GM23338 (cell line): ENCODE measurements around the gene PTPRR. TPM values are rescaled to one million over a fixed set of nuclear protein-coding genes. Genes with fewer than 3 reads are reported as not detected.

ENCODE experiments used
- ATAC-seq: fragments of 200-7000 bp; cut with Tn5 transposase; 3 replicates; pipeline ENCODE4 v1.9.1; 2020
- DNase-seq: peaks from one replicate; pipeline ENCODE4 v3.0.0-alpha.2; 2015; ENCODE audit warnings: low spot score
- H2AFZ ChIP-seq: fragments of 200-600 bp; sonication (generic); 2 replicates; pipeline ENCODE4 v1.8.0; 2016; ENCODE audit warnings: antibody characterized with exemption, mild to moderate bottlenecking, moderate library complexity
- H3F3A ChIP-seq: fragments of 200-600 bp; sonication (generic); replicated peaks from 2 replicates; pipeline ENCODE4 v1.8.0; 2017; ENCODE audit warnings: antibody characterized with exemption, mixed run types, low read depth
- H3K27ac ChIP-seq: fragments of 200-600 bp; sonication (generic); 2 replicates; pipeline ENCODE4 v1.6.1; 2016; ENCODE audit warnings: low read depth
- H3K27me3 ChIP-seq: fragments of 200-600 bp; sonication (generic); 2 replicates; pipeline ENCODE4 v1.8.0; 2016; ENCODE audit warnings: mild to moderate bottlenecking, mixed run types, moderate library complexity; ENCODE audit not compliant: insufficient read depth
- H3K36me3 ChIP-seq: fragments of 200-600 bp; sonication (generic); 2 replicates; pipeline ENCODE4 v1.8.0; 2016; ENCODE audit warnings: mild to moderate bottlenecking; ENCODE audit not compliant: insufficient read depth
- H3K4me1 ChIP-seq: fragments of 200-600 bp; sonication (generic); 2 replicates; pipeline ENCODE4 v1.8.0; 2016; ENCODE audit warnings: mild to moderate bottlenecking, moderate library complexity; ENCODE audit not compliant: insufficient read depth
- H3K4me2 ChIP-seq: fragments of 200-600 bp; sonication (generic); 2 replicates; pipeline ENCODE4 v1.7.1; 2017; ENCODE audit warnings: mixed run types
- H3K4me3 ChIP-seq: fragments of 200-600 bp; sonication (generic); 2 replicates; pipeline ENCODE4 v1.6.1; 2016; ENCODE audit warnings: mixed run types
- H3K79me2 ChIP-seq: fragments of 200-600 bp; sonication (generic); replicated peaks from 2 replicates; pipeline ENCODE4 v1.8.0; 2017; ENCODE audit warnings: mild to moderate bottlenecking; ENCODE audit not compliant: insufficient read depth
- H3K9me2 ChIP-seq: fragments of 200-600 bp; sonication (generic); 2 replicates; pipeline ENCODE4 v1.8.0; 2017; ENCODE audit not compliant: insufficient read depth
- H4K20me1 ChIP-seq: fragments of 200-600 bp; sonication (generic); replicated peaks from 2 replicates; pipeline ENCODE4 v1.8.0; 2017; ENCODE audit warnings: mild to moderate bottlenecking; ENCODE audit not compliant: insufficient read depth
- H3K27ac Mint-ChIP-seq: 2 replicates; pipeline ENCODE4 v1.8.0; 2020; ENCODE audit warnings: inconsistent platforms, mild to moderate bottlenecking, moderate library complexity, mixed read lengths
- H3K27me3 Mint-ChIP-seq: 3 replicates; pipeline ENCODE4 v1.8.0; 2022; ENCODE audit warnings: low read depth, mild to moderate bottlenecking, moderate library complexity, mixed read lengths, inconsistent platforms; ENCODE audit not compliant: insufficient read depth, poor library complexity
- H3K36me3 Mint-ChIP-seq: 3 replicates; pipeline ENCODE4 v1.8.0; 2021; ENCODE audit warnings: low read depth, mild to moderate bottlenecking, inconsistent platforms, moderate library complexity, mixed read lengths
- H3K4me1 Mint-ChIP-seq: 3 replicates; pipeline ENCODE4 v1.8.0; 2020; ENCODE audit warnings: mild to moderate bottlenecking, inconsistent platforms, mixed read lengths
- H3K4me3 Mint-ChIP-seq: 3 replicates; pipeline ENCODE4 v1.8.0; 2021; ENCODE audit warnings: moderate library complexity, mild to moderate bottlenecking, inconsistent platforms, mixed read lengths
- H3K9me3 Mint-ChIP-seq: 3 replicates; pipeline ENCODE4 v1.8.0; 2020; ENCODE audit warnings: moderate library complexity, mild to moderate bottlenecking, inconsistent platforms, mixed read lengths
- EZH2 ChIP-seq: fragments of 200-600 bp; sonication (generic); IDR thresholded peaks from one replicate; pipeline ENCODE4 v1.8.0; 2017; ENCODE audit warnings: antibody characterized with exemption, mild to moderate bottlenecking, low read depth; ENCODE audit not compliant: unreplicated experiment
- NANOG ChIP-seq: IDR thresholded peaks from 2 replicates; pipeline ENCODE4 v1.6.1; 2016; ENCODE audit warnings: antibody characterized with exemption, borderline replicate concordance
- POLR2AphosphoS5 ChIP-seq: IDR thresholded peaks from 2 replicates; pipeline ENCODE4 v1.6.1; 2016; ENCODE audit warnings: antibody characterized with exemption, low read depth
- STAT1 ChIP-seq: IDR thresholded peaks from one replicate; pipeline ENCODE4 v1.6.1; 2016; ENCODE audit warnings: antibody characterized with exemption; ENCODE audit not compliant: unreplicated experiment
- ZNF331 ChIP-seq: fragments of 250-450 bp; sonication (Bioruptor Pico); IDR thresholded peaks from 2 replicates; pipeline ENCODE4 v1.5.0; 2020; ENCODE audit warnings: low read depth, mild to moderate bottlenecking, moderate library complexity
- ZNF462 ChIP-seq: fragments of 250-450 bp; sonication (Bioruptor Pico); IDR thresholded peaks from 2 replicates; pipeline ENCODE4 v1.5.0; 2020; ENCODE audit warnings: mild to moderate bottlenecking, moderate library complexity
- polyA plus RNA-seq: library from polyadenylated mRNA; unstranded; fragments of >200 nt; fragmentation: Nextera tagmentation; extraction: Ambion mirVana; gene quantifications from 2 replicates; pipeline ENCODE4 v1.2.1, GENCODE V29; 2016
- total RNA-seq: library from RNA; depleted of rRNA; stranded (reverse); fragments of >200 nt; shearing (Covaris generic); gene quantifications from 2 replicates; pipeline ENCODE4 v1.2.3, GENCODE V29; 2014

PTPRR gene
- total and polyA plus RNA-seq, 2 experiments from 2014 or later = 0.26 to 0.76 TPM

- TF ChIP-seq ZNF462 (CRISPR knock-in tag) = no peak
- no peak for TF ChIP-seq STAT1
- TF ChIP-seq ZNF331 = no peak
- no peak for TF ChIP-seq NANOG
Observed at GRCh38 chr12:70615174-70615866, 305.2 kb downstream of the PTPRR start (continued).

GRCh38 chr12:70609739-70610491 is 310.6 kb downstream of the PTPRR start:
- Mint-ChIP-seq H3K9me3 (peaks cover 4% of the 10 kb centered on the region; the same call in 2 of the 3 replicates), H3K27ac (no peak overlapping the region), H3K4me3 (peak overlapping the region; percentile 82), H3K36me3 (no peaks in the 10 kb centered on the region; the same call in 2 of the 3 replicates), H3K27me3 (peaks cover 20% of the 10 kb centered on the region), H3K4me1 (peaks cover 22% of the 10 kb centered on the region)
- peak overlapping the region; percentile 72 for H3K4me3 ChIP-seq
- ATAC-seq = peak; percentile 83
- no peaks in the 10 kb centered on the region for H3K9me2 ChIP-seq
- TF ChIP-seq POLR2AphosphoS5 (no peak), EZH2 (no peak)
- H2AFZ ChIP-seq = peak overlapping the region; percentile 90
- H3F3A ChIP-seq = no peaks in the 10 kb centered on the region
- no peaks in the 10 kb centered on the region for H4K20me1 ChIP-seq
- no peaks in the 10 kb centered on the region for H3K36me3 ChIP-seq
- no peaks in the 10 kb centered on the region for H3K79me2 ChIP-seq
- no peak overlapping the region for H3K27ac ChIP-seq
- H3K27me3 ChIP-seq = peaks cover 38% of the 10 kb centered on the region
- H3K4me1 ChIP-seq = peaks cover 26% of the 10 kb centered on the region
- peak; percentile 58 for DNase-seq
- peak overlapping the region; percentile 87 for H3K4me2 ChIP-seq
